RWPE2 (cell line): Measurements from ENCODE around the gene LAMA2.

Source experiments
- ATAC-seq: fragments of 200-7000 bp; cut with Tn5 transposase; 3 replicates; pipeline ENCODE4 v1.9.1; 2021; ENCODE audit warnings: low read depth
- DNase-seq: peaks from one replicate; pipeline ENCODE4 v3.0.0-alpha.2; 2020; ENCODE audit warnings: low spot score
- H3K27ac ChIP-seq: fragments of 450-650 bp; 2 replicates; pipeline ENCODE4 v1.5.1; 2017; ENCODE audit warnings: mild to moderate bottlenecking; ENCODE audit not compliant: poor library complexity, severe bottlenecking
- H3K27me3 ChIP-seq: fragments of 250-450 bp; sonication (Bioruptor Pico); 2 replicates; pipeline ENCODE4 v1.5.1; 2021; ENCODE audit warnings: mild to moderate bottlenecking, moderate library complexity; ENCODE audit not compliant: insufficient read depth, poor library complexity, severe bottlenecking
- H3K36me3 ChIP-seq: fragments of 250-450 bp; sonication (Bioruptor Pico); 2 replicates; pipeline ENCODE4 v1.5.1; 2020; ENCODE audit warnings: low read depth, mild to moderate bottlenecking, moderate library complexity
- H3K4me1 ChIP-seq: fragments of 250-450 bp; sonication (Bioruptor Pico); 2 replicates; pipeline ENCODE4 v1.5.1; 2021; ENCODE audit warnings: mild to moderate bottlenecking, moderate library complexity; ENCODE audit not compliant: insufficient read depth, poor library complexity, severe bottlenecking
- H3K4me3 ChIP-seq: fragments of 250-450 bp; sonication (Bioruptor Pico); 2 replicates; pipeline ENCODE4 v1.5.1; 2021; ENCODE audit warnings: mild to moderate bottlenecking, moderate library complexity; ENCODE audit not compliant: severe bottlenecking
- H3K9me3 ChIP-seq: fragments of 250-450 bp; sonication (Bioruptor Pico); 2 replicates; pipeline ENCODE4 v1.5.1; 2021; ENCODE audit warnings: mild to moderate bottlenecking, moderate library complexity; ENCODE audit not compliant: severe bottlenecking
- CTCF ChIP-seq: fragments of 450-650 bp; IDR thresholded peaks from one replicate; pipeline ENCODE4 v1.5.1; 2017; ENCODE audit warnings: mild to moderate bottlenecking, moderate library complexity; ENCODE audit not compliant: poor library complexity, severe bottlenecking

Gene LAMA2

GRCh38 chr6:129014302-129014701 is 131.4 kb downstream of the LAMA2 start:
- no peak for ATAC-seq
- Histone ChIP-seq H3K9me3 (no peaks in the 10 kb centered on the region), H3K27ac (no peak overlapping the region), H3K4me1 (no peaks in the 10 kb centered on the region), H3K36me3 (no peaks in the 10 kb centered on the region), H3K27me3 (no peaks in the 10 kb centered on the region), H3K4me3 (no peak overlapping the region)
- DNase-seq = no peak
- TF ChIP-seq CTCF = no peak

- no peaks in the 10 kb centered on the region for H3K27me3 ChIP-seq
- DNase-seq (no peak), ATAC-seq (no peak)
- H3K9me3 ChIP-seq = no peaks in the 10 kb centered on the region
- TF ChIP-seq CTCF = no peak
- no peaks in the 10 kb centered on the region for H3K36me3 ChIP-seq
- H3K4me1 ChIP-seq = no peaks in the 10 kb centered on the region
- no peak overlapping the region for H3K4me3 ChIP-seq
- no peak overlapping the region for H3K27ac ChIP-seq
These were observed 132.8 kb downstream of the LAMA2 start for GRCh38 chr6:129015721-129016120.

GRCh38 chr6:129016844-129017243 is 133.9 kb downstream of the LAMA2 start:
- TF ChIP-seq CTCF = no peak
- no peak for ATAC-seq

GRCh38 chr6:129022011-129022553 is 139.1 kb downstream of the LAMA2 start:
- no peak overlapping the region for H3K27ac ChIP-seq
- no peaks in the 10 kb centered on the region for H3K27me3 ChIP-seq
- H3K9me3 ChIP-seq = no peaks in the 10 kb centered on the region
- H3K36me3 ChIP-seq = no peaks in the 10 kb centered on the region
- no peak overlapping the region for H3K4me3 ChIP-seq
- ATAC-seq (no peak), DNase-seq (no peak)
- TF ChIP-seq CTCF = no peak
- no peaks in the 10 kb centered on the region for H3K4me1 ChIP-seq

More at GRCh38 chr6:129016844-129017243, 133.9 kb downstream of the LAMA2 start:
- Histone ChIP-seq H3K4me3 (no peak overlapping the region), H3K27ac (no peak overlapping the region), H3K4me1 (no peaks in the 10 kb centered on the region), H3K27me3 (no peaks in the 10 kb centered on the region), H3K9me3 (no peaks in the 10 kb centered on the region), H3K36me3 (no peaks in the 10 kb centered on the region)
- DNase-seq = no peak

- no peak for ATAC-seq
- Histone ChIP-seq H3K4me1 (peaks cover 15% of the 10 kb centered on the region), H3K9me3 (no peaks in the 10 kb centered on the region), H3K36me3 (no peaks in the 10 kb centered on the region), H3K4me3 (no peak overlapping the region), H3K27ac (no peak overlapping the region), H3K27me3 (no peaks in the 10 kb centered on the region)
- TF ChIP-seq CTCF = no peak
- no peak for DNase-seq
These were observed 143.7 kb downstream of the LAMA2 start for GRCh38 chr6:129026601-129027000.
